ENCODE measurements around the gene APBB1.
A peak's percentile ranks its signal among the peaks of the same experiment; 100 is the strongest.

The APBB1 gene

GRCh38 chr11:6419009-6419631 is at the start of gene APBB1:
Gene APBB1 (minus strand): TSS chr11:6419094. CDS start chr11:6411347, 7,747 bp downstream.
- peak; percentile 95 for DNase-seq (ENCODE audit: low spot score)

GRCh38 chr11:6459099-6459450 is 40.2 kb upstream of the APBB1 start:
- no peak for DNase-seq (ENCODE audit: low spot score)

GRCh38 chr11:6458352-6459098 is 39.6 kb upstream of the APBB1 start:
- DNase-seq (ENCODE audit: low spot score): no peak

- no peak for DNase-seq (ENCODE audit: low spot score)
Observed at GRCh38 chr11:6457581-6458320, 38.9 kb upstream of the APBB1 start.

GRCh38 chr11:6456361-6457073 is 37.6 kb upstream of the APBB1 start:
- no peak for DNase-seq (ENCODE audit: low spot score)

- DNase-seq (ENCODE audit: low spot score): no peak
Observed at GRCh38 chr11:6455070-6455469, 36.2 kb upstream of the APBB1 start.

- DNase-seq (ENCODE audit: low spot score): no peak
Observed at GRCh38 chr11:6453152-6453551, 34.3 kb upstream of the APBB1 start.

GRCh38 chr11:6452219-6452618 is 33.3 kb upstream of the APBB1 start:
- DNase-seq (ENCODE audit: low spot score): no peak

- no peak for DNase-seq (ENCODE audit: low spot score)
Observed at GRCh38 chr11:6448574-6448973, 29.7 kb upstream of the APBB1 start.

GRCh38 chr11:6443269-6444003 is 24.5 kb upstream of the APBB1 start:
- peak; percentile 86 for DNase-seq (ENCODE audit: low spot score)

- DNase-seq (ENCODE audit: low spot score): no peak
Observed at GRCh38 chr11:6442441-6442840, 23.5 kb upstream of the APBB1 start.

GRCh38 chr11:6440906-6441358 is 22.0 kb upstream of the APBB1 start, which contains the start of gene HPX:
Gene HPX (minus strand): TSS chr11:6440987. CDS start chr11:6440963, 24 bp downstream.
- DNase-seq (ENCODE audit: low spot score): no peak

GRCh38 chr11:6438979-6439571 is 20.2 kb upstream of the APBB1 start:
- peak; percentile 73 for DNase-seq (ENCODE audit: low spot score)

GRCh38 chr11:6437993-6438392 is 19.1 kb upstream of the APBB1 start:
- no peak for DNase-seq (ENCODE audit: low spot score)

- no peak for DNase-seq (ENCODE audit: low spot score)
Observed at GRCh38 chr11:6437423-6437822, 18.5 kb upstream of the APBB1 start.

- DNase-seq (ENCODE audit: low spot score): no peak
Observed at GRCh38 chr11:6433998-6434660, 15.2 kb upstream of the APBB1 start.

GRCh38 chr11:6431861-6432260 is 13.0 kb upstream of the APBB1 start:
- DNase-seq (ENCODE audit: low spot score): peak; percentile 84

GRCh38 chr11:6427516-6427915 is 8.6 kb upstream of the APBB1 start:
- DNase-seq (ENCODE audit: low spot score): no peak

GRCh38 chr11:6420677-6421076 is 1.8 kb upstream of the APBB1 start:
- DNase-seq (ENCODE audit: low spot score): no peak

GRCh38 chr11:6418557-6419008 is 311 bp downstream of the APBB1 start:
- DNase-seq (ENCODE audit: low spot score): peak; percentile 44

Data from GM03348 (cell line).